ENCODE results near the gene FBP2. TPM values are rescaled to one million over a fixed set of nuclear protein-coding genes. Genes with fewer than 3 reads are reported as not detected.
"Not testable (repeated sequence)": the region's sequence is repeated elsewhere in the genome, so short reads cannot be mapped to it uniquely, and the experiment has no call there.

FBP2 gene
- total RNA-seq, 2 donors from 2014 or later: 2.0 TPM; not detected in 1

- H3K4me3 ChIP-seq: no peak overlapping the region
- TF ChIP-seq POLR2A (IDR thresholded peaks at IDR 0.05) (no peak), POLR2AphosphoS5 (IDR thresholded peaks at IDR 0.05) (no peak), CTCF (IDR thresholded peaks at IDR 0.05) (no peak)
- WGBS: 87% methylated on average over 8 of the region's 8 CpGs
- H3K36me3 ChIP-seq: no peaks in the 10 kb centered on the region
- intact Hi-C loops (cut with DNase I): no loop called here
- no peaks in the 10 kb centered on the region for H3K27me3 ChIP-seq (replicated peaks; ENCODE audit: insufficient read depth)
- no peak for DNase-seq (ENCODE audit: low spot score)
- no peaks in the 10 kb centered on the region for H3K9me3 ChIP-seq
- no peaks in the 10 kb centered on the region for H3K4me1 ChIP-seq (replicated peaks)
- H3K27ac ChIP-seq: no peak overlapping the region
These were observed 1.7 kb downstream of the FBP2 start for GRCh38 chr9:94591876-94592275.

GRCh38 chr9:94591046-94591545 lies 2.5 kb downstream of the FBP2 start:
- intact Hi-C loops (cut with DNase I); H3K4me3 ChIP-seq; H3K9me3 ChIP-seq; H3K27me3 ChIP-seq (replicated peaks; ENCODE audit: insufficient read depth); H3K4me1 ChIP-seq (replicated peaks); DNase-seq (ENCODE audit: low spot score); H3K36me3 ChIP-seq; H3K27ac ChIP-seq: not testable (repeated sequence)
- 92% methylated on average over 13 of the region's 38 CpGs for WGBS

- intact Hi-C loops (cut with DNase I): no loop called here
- Histone ChIP-seq H3K36me3 (no peaks in the 10 kb centered on the region), H3K9me3 (no peaks in the 10 kb centered on the region), H3K4me3 (no peak overlapping the region), H3K4me1 (replicated peaks) (no peaks in the 10 kb centered on the region), H3K27ac (no peak overlapping the region), H3K27me3 (replicated peaks; ENCODE audit: insufficient read depth) (no peaks in the 10 kb centered on the region)
- TF ChIP-seq CTCF (IDR thresholded peaks at IDR 0.05): no peak
- 93% methylated on average over 9 of the region's 9 CpGs for WGBS
- no peak for DNase-seq (ENCODE audit: low spot score)
These were observed 4.9 kb downstream of the FBP2 start for GRCh38 chr9:94588681-94589080.

- Histone ChIP-seq H3K4me3 (no peak overlapping the region), H3K27me3 (replicated peaks; ENCODE audit: insufficient read depth) (no peaks in the 10 kb centered on the region), H3K9me3 (no peaks in the 10 kb centered on the region), H3K4me1 (replicated peaks) (no peaks in the 10 kb centered on the region), H3K27ac (no peak overlapping the region), H3K36me3 (no peaks in the 10 kb centered on the region)
- no peak for DNase-seq (ENCODE audit: low spot score)
- TF ChIP-seq POLR2AphosphoS5 (IDR thresholded peaks at IDR 0.05) (no peak), CTCF (IDR thresholded peaks at IDR 0.05) (no peak), POLR2A (IDR thresholded peaks at IDR 0.05) (no peak)
- 52% methylated on average over 9 of the region's 9 CpGs for WGBS
- intact Hi-C loops (cut with DNase I): no loop called here
These were observed 6.8 kb downstream of the FBP2 start for GRCh38 chr9:94586814-94587213.

GRCh38 chr9:94586316-94586715 lies 7.3 kb downstream of the FBP2 start:
- Histone ChIP-seq H3K27ac (no peak overlapping the region), H3K4me1 (replicated peaks) (no peaks in the 10 kb centered on the region), H3K9me3 (no peaks in the 10 kb centered on the region), H3K36me3 (no peaks in the 10 kb centered on the region), H3K4me3 (no peak overlapping the region), H3K27me3 (replicated peaks; ENCODE audit: insufficient read depth) (no peaks in the 10 kb centered on the region)
- intact Hi-C loops (cut with DNase I): no loop called here
- no peak for DNase-seq (ENCODE audit: low spot score)
- WGBS: 79% methylated on average over 4 of the region's 4 CpGs
- TF ChIP-seq POLR2A (IDR thresholded peaks at IDR 0.05): no peak
- TF ChIP-seq POLR2AphosphoS5 (IDR thresholded peaks at IDR 0.05): no peak
- no peak for TF ChIP-seq CTCF (IDR thresholded peaks at IDR 0.05)
